GM06990 (cell line): ENCODE data around the gene SHOC2.

Source experiments
- DNase-seq: peaks from one replicate; pipeline ENCODE4 v3.0.0-alpha.2; 2011; ENCODE audit not compliant: insufficient read length; ENCODE audit errors: extremely low read depth
- H3K27me3 ChIP-seq: replicated peaks from 2 replicates; pipeline ENCODE4 v1.6.0; 2011; ENCODE audit warnings: low read length; ENCODE audit not compliant: control insufficient read depth, insufficient read depth
- H3K36me3 ChIP-seq: 2 replicates; pipeline ENCODE4 v1.5.1; 2011; ENCODE audit warnings: low read length; ENCODE audit not compliant: control insufficient read depth, insufficient read depth
- H3K4me3 ChIP-seq: replicated peaks from 2 replicates; pipeline ENCODE4 v1.5.1; 2011; ENCODE audit warnings: low read depth, mild to moderate bottlenecking, control low read depth, low read length
- TF ChIP-seq, protein P1 (sequence below): IDR thresholded peaks from 2 replicates; pipeline ENCODE4 v1.5.1; 2011; ENCODE audit warnings: low read length, control low read depth, mild to moderate bottlenecking, inconsistent platforms; ENCODE audit not compliant: insufficient read depth, poor library complexity, severe bottlenecking

The SHOC2 gene

GRCh38 chr10:110963162-110963561 is 43.8 kb downstream of the SHOC2 start:
- Histone ChIP-seq H3K36me3 (no peaks in the 10 kb centered on the region), H3K27me3 (no peaks in the 10 kb centered on the region), H3K4me3 (no peak overlapping the region)
- TF ChIP-seq, protein P1, sequence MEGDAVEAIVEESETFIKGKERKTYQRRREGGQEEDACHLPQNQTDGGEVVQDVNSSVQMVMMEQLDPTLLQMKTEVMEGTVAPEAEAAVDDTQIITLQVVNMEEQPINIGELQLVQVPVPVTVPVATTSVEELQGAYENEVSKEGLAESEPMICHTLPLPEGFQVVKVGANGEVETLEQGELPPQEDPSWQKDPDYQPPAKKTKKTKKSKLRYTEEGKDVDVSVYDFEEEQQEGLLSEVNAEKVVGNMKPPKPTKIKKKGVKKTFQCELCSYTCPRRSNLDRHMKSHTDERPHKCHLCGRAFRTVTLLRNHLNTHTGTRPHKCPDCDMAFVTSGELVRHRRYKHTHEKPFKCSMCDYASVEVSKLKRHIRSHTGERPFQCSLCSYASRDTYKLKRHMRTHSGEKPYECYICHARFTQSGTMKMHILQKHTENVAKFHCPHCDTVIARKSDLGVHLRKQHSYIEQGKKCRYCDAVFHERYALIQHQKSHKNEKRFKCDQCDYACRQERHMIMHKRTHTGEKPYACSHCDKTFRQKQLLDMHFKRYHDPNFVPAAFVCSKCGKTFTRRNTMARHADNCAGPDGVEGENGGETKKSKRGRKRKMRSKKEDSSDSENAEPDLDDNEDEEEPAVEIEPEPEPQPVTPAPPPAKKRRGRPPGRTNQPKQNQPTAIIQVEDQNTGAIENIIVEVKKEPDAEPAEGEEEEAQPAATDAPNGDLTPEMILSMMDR: no peak
- no peak for DNase-seq

DNA sequence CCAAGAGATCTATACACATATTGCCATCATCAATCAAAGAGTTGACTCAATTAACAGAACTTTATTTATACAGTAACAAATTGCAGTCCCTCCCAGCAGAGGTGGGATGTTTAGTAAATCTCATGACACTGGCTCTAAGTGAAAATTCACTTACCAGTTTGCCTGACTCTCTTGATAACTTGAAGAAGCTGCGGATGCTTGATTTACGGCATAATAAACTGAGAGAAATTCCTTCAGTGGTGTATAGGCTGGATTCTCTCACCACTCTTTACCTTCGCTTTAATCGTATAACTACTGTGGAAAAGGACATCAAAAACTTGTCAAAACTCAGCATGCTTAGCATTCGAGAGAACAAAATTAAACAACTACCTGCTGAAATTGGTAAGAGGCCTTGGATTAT is 45.3 kb downstream of the SHOC2 start:
- TF ChIP-seq, protein P1: no peak
- Histone ChIP-seq H3K36me3 (no peaks in the 10 kb centered on the region), H3K4me3 (no peak overlapping the region), H3K27me3 (no peaks in the 10 kb centered on the region)
- no peak for DNase-seq

GRCh38 chr10:110965216-110965615 is 45.8 kb downstream of the SHOC2 start:
- Histone ChIP-seq H3K27me3 (no peaks in the 10 kb centered on the region), H3K36me3 (no peaks in the 10 kb centered on the region), H3K4me3 (no peak overlapping the region)
- TF ChIP-seq, protein P1: no peak
- DNase-seq: no peak

DNA sequence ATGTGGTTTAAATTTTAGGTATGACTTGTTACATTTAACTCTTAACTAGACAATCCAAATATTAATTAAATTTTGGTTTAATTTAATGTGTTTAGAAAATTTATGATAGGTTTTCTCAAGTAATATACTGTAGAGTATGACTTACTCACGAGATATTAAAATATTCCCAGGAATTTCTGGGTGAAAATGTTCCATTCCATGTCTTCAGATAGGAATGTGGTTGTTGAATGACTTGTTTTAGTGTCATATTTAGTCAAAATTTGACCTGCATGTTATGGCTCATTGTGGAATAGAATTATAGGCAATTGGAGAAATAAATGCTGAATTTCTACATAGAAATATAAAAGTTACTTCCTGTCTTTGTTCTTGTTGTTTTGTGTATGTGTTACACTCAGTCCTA is 46.7 kb downstream of the SHOC2 start:
- Histone ChIP-seq H3K36me3 (no peaks in the 10 kb centered on the region), H3K27me3 (no peaks in the 10 kb centered on the region), H3K4me3 (no peak overlapping the region)
- TF ChIP-seq, protein P1: no peak
- DNase-seq: no peak

DNA sequence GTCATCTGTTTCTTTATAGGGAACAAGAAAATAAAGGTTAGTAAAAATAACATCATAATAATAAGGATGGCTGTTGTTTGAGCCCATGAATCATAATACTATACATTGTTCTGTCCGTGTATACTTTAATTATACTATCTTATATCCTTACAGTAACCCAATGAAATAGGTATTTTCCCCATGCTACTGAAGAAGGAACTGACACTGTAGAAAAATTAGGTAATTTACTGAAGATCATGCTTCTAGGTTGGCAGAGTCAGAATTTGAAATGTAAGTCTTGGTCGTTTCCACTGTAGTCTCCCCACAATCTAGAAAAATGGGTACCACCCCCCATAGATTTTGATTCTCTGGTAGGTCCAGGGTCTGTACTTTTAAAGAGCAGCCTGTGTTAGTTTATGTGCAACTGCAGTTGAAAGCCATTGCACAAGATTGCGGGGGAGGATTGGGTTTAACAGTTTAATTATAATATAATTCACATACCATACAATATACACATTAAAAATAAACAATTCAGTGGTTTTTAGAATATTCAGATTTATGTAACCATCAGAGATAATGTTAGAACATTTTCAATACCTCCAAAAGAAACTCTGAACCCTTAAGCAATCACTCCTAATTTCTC is 47.7 kb downstream of the SHOC2 start:
- no peaks in the 10 kb centered on the region for H3K36me3 ChIP-seq
- no peak overlapping the region for H3K4me3 ChIP-seq
- no peak for DNase-seq
- H3K27me3 ChIP-seq: no peaks in the 10 kb centered on the region
- TF ChIP-seq, protein P1: no peak

DNA sequence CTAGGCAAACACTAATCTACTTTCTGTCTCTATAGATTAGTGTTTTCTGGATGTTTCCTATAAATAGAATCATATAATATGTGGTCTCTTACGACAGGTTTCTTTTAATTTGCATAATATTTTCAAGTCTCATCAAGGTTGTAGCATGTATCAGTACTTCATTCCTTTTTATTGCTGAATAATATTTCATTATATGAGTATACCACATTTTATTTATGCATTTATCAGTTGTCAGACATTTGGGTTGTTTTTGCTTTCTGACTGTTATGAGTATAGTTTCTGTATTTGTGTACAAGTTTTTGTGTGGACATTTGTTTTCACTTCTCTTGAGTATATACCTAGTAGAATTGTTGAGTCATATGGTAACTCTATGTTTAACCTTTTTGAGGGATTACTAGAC is 48.2 kb downstream of the SHOC2 start:
- no peak for DNase-seq
- Histone ChIP-seq H3K36me3 (peaks cover 2% of the 10 kb centered on the region), H3K4me3 (no peak overlapping the region), H3K27me3 (no peaks in the 10 kb centered on the region)
- TF ChIP-seq, protein P1: no peak
